Endothelial cell of umbilical vein (primary cell): Measurements from ENCODE around the gene NDUFA6.

Source experiments
- CTCF ChIP-seq, 2 donors: IDR thresholded peaks; 1 replicate in 1 of 2; 2 replicates in 1 of 2; pipeline ENCODE4 v1.5.1; 2011; ENCODE audit warnings: low read length in 2 of 2, mild to moderate bottlenecking in 2 of 2, moderate library complexity in 2 of 2, control low read depth in 1 of 2, inconsistent platforms in 1 of 2, low read depth in 1 of 2; ENCODE audit not compliant: insufficient read depth in 1 of 2; ENCODE audit errors: extremely low read depth in 1 of 2
- EZH2 ChIP-seq: IDR thresholded peaks from 2 replicates; pipeline ENCODE4 v1.6.1; 2012; ENCODE audit warnings: borderline replicate concordance, low read depth, mild to moderate bottlenecking, moderate library complexity, low read length, inconsistent platforms; ENCODE audit not compliant: severe bottlenecking
- FOS ChIP-seq: IDR thresholded peaks from 2 replicates; pipeline ENCODE4 v1.6.1; 2011; ENCODE audit warnings: mild to moderate bottlenecking, low read length, moderate library complexity, borderline replicate concordance; ENCODE audit not compliant: insufficient read depth
- MYC ChIP-seq: IDR thresholded peaks from one replicate; pipeline ENCODE4 v1.6.1; 2011; ENCODE audit warnings: mild to moderate bottlenecking, low read depth, low read length
- POLR2A ChIP-seq: IDR thresholded peaks from 2 replicates; pipeline ENCODE4 v1.6.1; 2012; ENCODE audit warnings: low read depth, mild to moderate bottlenecking, control low read depth, low read length
- POLR2AphosphoS5 ChIP-seq: IDR thresholded peaks from 2 replicates; pipeline ENCODE4 v1.6.1; 2012; ENCODE audit warnings: low read depth, mild to moderate bottlenecking, control low read depth, low read length, moderate library complexity; ENCODE audit not compliant: insufficient read depth

GRCh38 chr22:42070517-42071422 is 19.8 kb downstream of the NDUFA6 start, which contains the start of gene NAGA:
- no peak for TF ChIP-seq EZH2
- no peak for TF ChIP-seq CTCF (IDR thresholded peaks at IDR 0.05; ENCODE audit: extremely low read depth in 1 of 2, insufficient read depth in 1 of 2, low read depth in 1 of 2, low read length in 2 of 2)
- TF ChIP-seq POLR2AphosphoS5, result peak; percentile 79
- no peak for TF ChIP-seq MYC
- TF ChIP-seq POLR2A, result peak; percentile 65
- no peak for TF ChIP-seq FOS
